GM18498 (cell line): ENCODE results near the gene VWC2.
A peak's percentile ranks its signal among the peaks of the same experiment; 100 is the strongest.

Experiments
- ATAC-seq: cut with Tn5 transposase; IDR thresholded peaks from one replicate; pipeline ENCODE4 v1.9.1; 2021; ENCODE audit warnings: mild to moderate bottlenecking, moderate library complexity; ENCODE audit not compliant: unreplicated experiment

VWC2 gene

GRCh38 chr7:49773218-49773935 is at the start of gene VWC2:
VWC2 (plus strand) TSS chr7:49773638; CDS start chr7:49775436, 1,798 bp downstream.
- ATAC-seq: no peak

GRCh38 chr7:49724071-49724470 is 49.4 kb upstream of the VWC2 start:
- ATAC-seq: no peak

GRCh38 chr7:49731836-49732235 is 41.6 kb upstream of the VWC2 start:
- ATAC-seq: no peak

GRCh38 chr7:49762666-49763065 is 10.8 kb upstream of the VWC2 start:
- ATAC-seq: no peak

GRCh38 chr7:49763791-49764190 is 9.6 kb upstream of the VWC2 start:
- ATAC-seq: no peak

GRCh38 chr7:49766966-49767365 is 6.5 kb upstream of the VWC2 start:
- peak; percentile 83 for ATAC-seq

- ATAC-seq: peak; percentile 20
These were observed 5.7 kb upstream of the VWC2 start for GRCh38 chr7:49767719-49768118.

- ATAC-seq: no peak
These were observed 5.2 kb upstream of the VWC2 start for GRCh38 chr7:49768254-49768653.

- ATAC-seq: no peak
These were observed 4.6 kb upstream of the VWC2 start for GRCh38 chr7:49768835-49769234.

- ATAC-seq: no peak
These were observed 4.1 kb upstream of the VWC2 start for GRCh38 chr7:49769285-49769857.

GRCh38 chr7:49770838-49771237 is 2.6 kb upstream of the VWC2 start:
- no peak for ATAC-seq

GRCh38 chr7:49771427-49772176 is 1.8 kb upstream of the VWC2 start:
- ATAC-seq: peak; percentile 36

- no peak for ATAC-seq
These were observed 571 bp upstream of the VWC2 start for GRCh38 chr7:49772916-49773217.

- ATAC-seq: no peak
These were observed 559 bp downstream of the VWC2 start for GRCh38 chr7:49773936-49774458.

- ATAC-seq: no peak
These were observed 1.1 kb downstream of the VWC2 start for GRCh38 chr7:49774459-49775064.

GRCh38 chr7:49775065-49775948 is 1.9 kb downstream of the VWC2 start:
- ATAC-seq: peak; percentile 20

- ATAC-seq: no peak
These were observed 2.6 kb downstream of the VWC2 start for GRCh38 chr7:49775949-49776443.

GRCh38 chr7:49776994-49777393 is 3.6 kb downstream of the VWC2 start:
- no peak for ATAC-seq

GRCh38 chr7:49778731-49779270 is 5.4 kb downstream of the VWC2 start:
- ATAC-seq: peak; percentile 43

- ATAC-seq: no peak
These were observed 7.5 kb downstream of the VWC2 start for GRCh38 chr7:49780953-49781352.
